ENCODE data around the gene MRPL20.
"Not testable (repeated sequence)": the region's sequence is repeated elsewhere in the genome, so short reads cannot be mapped to it uniquely, and the experiment has no call there.

The MRPL20 gene

DNA sequence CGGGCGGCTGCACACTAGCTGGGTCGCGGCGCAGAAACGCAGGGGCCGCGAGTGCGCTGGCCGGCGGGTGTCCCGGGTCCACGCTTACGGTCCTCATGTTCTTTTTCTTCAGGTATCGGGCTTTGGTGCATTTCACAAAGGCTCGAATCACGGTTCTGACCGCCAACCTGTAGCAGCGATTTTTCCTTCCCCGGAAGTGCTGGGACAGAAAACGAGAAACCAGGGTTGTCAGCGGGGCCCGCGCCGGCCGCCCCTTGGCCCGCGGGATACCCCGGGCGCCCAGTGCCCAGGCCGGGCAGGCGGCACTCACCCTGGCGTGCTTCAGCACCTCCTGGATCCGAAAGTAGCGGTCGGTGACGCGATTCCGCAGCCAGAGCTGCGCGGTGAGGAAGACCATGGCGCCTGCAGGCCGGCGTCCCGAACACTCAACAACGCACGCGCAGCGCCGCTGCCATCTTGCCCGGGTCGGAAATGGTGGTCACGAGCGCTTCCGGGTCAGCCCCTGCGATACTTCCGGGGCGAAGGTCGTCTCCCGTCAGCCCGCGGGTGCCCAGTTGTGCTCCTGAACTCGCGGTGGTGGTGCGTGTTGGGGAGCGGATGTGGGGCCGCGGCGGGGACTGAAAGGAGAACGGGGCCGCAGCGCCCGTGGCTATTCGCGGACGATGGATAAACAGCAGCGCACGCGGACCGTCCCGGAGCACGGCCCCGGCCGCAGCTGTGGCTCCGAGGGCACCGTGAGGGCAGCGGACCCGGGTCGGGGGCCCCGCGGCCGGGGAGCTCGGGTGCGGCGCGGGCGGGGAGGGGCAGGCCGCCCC lies at the start of gene MRPL20:
Gene MRPL20 (minus strand): TSS at position 473 of the 815 bp plus-strand sequence. CDS start 76 bp downstream, at position 397.
- peak; percentile 46 to 96 (median 90) for DNase-seq

DNA sequence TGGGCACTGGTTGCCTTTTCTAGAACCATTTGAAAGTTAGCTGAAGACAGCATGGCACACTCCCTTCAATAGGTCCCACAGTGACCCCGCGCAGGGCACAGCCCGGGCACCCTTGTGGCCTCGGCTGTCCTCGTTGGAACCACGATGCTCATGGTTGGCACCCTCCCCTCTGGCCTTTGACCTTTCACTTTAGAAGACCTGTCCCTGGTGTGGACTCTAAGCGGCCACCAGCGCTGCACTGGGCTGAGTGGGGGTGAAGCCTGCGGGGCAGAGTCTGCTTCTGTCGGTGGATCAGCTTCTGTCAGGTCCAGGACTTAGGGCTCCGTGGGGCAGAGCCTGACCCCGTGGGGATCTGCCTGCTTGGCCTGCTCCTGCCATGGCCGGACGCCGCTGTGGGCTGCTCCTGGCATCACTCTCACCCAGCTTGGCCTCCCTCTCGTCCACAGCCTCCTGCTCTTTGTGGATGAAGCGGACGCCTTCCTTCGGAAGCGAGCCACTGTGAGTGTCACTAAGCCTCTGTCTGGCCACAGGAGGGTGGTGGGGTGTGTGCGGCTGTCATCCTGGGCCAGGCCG lies 49.7 kb upstream of the MRPL20 start:
- not testable (repeated sequence) for DNase-seq

DNA sequence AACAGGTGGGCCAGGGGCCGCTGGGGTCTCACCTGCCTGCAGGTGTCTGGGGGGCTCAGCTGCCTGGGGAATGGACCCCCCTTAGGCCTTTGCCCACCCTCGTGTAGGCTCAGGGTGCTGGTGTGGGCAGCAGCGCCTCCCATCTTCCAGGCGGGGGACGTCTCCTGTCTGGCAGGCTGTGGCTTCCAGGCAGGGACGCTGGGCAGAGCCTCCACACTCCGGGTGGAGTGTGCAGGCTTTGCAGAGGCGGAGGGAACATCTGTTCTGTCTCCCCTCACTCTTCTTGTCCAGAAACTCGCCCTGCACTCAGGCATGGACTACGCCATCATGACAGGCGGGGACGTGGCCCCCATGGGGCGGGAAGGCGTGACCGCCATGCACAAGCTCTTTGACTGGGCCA lies 48.8 kb upstream of the MRPL20 start:
- DNase-seq, result not testable (repeated sequence)

DNA sequence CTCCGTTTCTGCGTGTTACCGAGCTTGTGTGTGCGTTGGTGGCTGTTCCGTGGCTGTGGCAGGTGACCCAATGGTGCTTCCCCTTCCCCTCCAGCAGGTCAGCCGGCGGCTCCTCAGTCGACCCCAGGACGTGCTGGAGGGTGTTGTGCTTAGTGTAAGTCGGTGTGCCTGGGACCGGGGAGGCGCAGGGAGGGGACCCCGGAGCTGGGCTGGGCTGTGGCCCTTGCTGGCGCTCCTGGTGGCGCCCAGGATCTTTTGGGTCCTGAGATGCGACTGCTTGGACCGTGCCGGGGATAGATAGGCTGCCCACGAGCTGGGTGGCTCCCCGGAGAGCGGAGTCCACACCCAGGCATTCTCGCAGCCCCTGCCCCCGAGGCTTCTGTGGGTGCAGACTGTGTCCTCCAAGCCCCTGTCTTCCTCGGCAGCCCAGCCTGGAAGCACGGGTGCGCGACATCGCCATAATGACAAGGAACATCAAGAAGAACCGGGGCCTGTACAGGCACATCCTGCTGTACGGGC lies 48.3 kb upstream of the MRPL20 start:
- no peak for DNase-seq

DNA sequence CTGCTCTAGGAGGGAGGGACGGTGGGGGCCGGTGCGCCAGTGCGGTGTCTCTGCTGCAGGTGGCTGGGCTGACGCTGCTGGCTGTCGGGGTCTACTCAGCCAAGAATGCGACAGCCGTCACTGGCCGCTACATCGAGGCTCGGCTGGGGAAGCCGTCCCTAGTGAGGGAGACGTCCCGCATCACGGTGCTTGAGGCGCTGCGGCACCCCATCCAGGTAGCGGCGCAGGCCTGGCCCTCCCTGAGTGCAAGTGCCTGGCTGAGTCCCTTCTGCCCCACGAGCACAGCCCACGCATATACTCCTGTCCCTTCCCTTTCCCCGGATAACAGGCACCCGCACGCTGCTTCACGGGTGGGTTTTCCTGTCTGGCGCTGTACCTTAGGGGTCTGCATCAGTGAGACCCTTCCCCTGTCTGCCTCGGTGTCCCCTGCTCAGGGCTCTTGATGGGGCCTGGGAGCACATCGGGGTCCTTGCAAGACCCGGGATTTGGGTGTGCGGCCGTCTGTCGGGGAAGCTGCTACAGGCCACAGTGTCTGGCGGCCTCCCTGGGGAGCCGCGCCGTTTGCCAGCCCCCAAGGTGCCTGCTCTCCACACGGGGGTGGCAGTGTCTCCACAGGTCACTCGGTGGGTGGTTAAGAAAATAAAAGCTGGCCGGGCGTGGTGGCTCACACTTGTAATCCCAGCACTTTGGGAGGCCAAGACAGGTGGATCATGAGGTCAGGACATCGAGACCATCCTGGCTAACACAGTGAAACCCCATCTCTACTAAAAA lies 47.4 kb upstream of the MRPL20 start:
- DNase-seq, result not testable (repeated sequence)

DNA sequence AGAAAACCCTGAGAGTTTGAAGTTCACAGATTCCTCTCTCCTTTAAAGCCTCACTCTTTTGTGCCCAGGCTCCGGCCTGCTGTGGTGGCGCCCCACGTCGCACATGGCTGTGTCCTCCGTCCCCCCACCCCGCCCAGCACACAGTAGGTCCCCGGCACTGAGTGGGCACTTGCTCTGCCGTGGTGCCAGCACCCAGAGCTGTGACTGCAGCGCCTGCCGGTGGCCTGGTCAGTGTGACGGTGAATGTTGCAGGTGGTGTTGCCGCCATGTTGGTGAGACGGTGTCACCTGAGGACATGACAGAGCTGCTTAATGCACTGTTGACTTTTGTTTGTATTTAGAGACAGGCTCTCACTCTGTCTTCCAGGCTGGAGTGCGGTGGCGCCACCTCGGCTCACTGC lies 45.8 kb upstream of the MRPL20 start:
- no peak for DNase-seq

DNA sequence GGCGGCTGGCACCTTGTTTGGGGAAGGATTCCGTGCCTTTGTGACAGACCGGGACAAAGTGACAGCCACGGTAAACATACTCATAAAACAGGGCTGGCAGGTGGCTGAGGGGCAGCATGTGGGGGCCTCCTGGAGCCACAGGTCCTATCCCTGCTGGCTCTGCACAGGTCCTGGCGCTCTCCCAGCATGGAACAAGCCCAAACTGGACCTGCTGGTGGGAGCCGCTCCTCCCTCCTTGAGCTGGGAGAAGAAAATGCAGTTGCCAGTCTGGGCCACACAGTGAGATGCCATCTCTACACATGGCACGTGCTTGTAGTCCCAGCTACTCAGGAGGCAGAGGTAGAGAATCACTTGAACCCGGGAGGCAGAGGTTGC lies 45.3 kb upstream of the MRPL20 start:
- not testable (repeated sequence) for DNase-seq

DNA sequence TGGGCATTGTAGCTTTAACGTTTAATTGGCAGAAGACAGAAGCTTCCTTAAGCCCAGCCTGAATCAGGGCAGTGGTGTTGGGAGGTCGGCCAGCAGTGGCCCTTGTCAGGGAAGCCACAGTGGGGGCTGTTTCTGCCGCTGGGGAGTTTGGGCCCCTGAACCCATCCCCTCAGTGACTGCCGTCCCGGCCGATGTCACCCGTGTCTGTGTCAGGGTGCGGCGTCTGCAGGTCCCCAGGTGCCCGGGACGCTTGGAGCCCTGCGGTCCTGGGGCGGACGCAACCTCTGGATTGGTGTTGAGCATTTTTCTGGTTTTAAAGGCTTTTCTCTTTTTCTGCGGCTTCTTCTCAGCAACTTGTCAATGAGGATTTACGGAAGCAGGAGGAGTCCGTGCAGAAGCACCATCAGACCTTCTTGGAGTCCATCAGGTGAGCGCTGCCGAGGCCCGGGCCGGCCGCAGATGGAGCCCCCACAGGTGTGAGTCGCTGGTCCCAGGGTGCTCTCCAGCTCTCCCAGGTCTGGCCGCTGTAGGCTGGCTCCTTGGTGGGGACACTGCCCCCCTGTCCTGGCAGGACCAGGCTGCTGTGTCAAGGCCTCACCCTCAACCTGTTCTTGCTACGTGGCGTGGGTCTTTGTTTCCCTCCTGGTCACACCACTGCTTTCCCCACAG lies 44.7 kb upstream of the MRPL20 start:
- no peak for DNase-seq

DNA sequence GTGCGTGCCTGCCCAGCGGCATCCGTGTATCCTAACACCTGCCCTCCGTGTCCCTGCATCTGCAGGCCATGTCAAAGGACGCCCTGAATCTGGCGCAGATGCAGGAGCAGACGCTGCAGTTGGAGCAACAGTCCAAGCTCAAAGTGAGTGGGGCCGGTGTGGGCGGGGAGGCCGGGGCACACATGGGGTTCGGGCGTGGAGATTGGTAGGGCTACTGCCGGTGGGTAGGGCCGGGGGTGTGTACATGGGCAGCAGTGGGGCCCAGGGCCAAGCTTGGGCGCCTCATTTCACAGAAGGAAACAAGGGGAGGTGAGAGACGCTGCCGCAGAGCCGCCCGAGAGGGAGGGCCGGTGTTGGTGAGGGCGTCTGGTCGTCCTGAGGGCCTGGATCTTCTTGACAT lies 43.5 kb upstream of the MRPL20 start:
- not testable (repeated sequence) for DNase-seq

DNA sequence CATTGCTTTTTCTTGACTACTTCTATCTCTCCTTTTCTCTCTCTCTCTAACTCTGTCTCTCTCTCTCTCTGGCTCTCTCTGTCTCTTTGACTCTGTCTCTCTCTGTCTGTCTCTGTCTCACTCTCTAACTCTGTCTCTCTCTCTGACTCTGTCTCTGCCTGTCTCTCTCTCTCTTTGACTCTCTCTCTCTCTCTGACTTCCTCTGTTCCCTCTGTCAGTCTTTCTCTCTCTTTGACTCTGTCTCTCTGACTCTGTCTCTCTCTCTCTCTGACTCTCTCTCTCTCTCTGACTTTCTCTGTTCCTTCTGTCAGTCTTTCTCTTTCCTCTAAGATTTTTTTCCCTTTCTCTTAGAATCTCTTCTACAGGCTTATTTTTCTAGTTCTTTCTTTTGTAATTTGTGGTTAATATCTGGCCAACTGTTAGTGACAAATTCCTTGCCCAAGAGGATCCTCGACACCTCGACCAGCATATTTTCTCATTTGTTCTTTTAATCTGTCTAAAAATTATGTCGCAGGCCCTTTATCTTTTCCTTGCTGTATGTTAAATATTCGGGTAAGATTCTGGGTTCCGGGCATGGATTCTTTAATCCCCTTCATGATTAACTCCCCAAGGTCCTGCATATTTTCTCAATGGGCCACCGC lies 42.1 kb upstream of the MRPL20 start, which contains the start of gene ATAD3C:
Gene ATAD3C (plus strand): TSS at position 591 of the 641 bp plus-strand sequence. CDS start 995 bp downstream, outside the sequence.
- DNase-seq, result no peak

DNA sequence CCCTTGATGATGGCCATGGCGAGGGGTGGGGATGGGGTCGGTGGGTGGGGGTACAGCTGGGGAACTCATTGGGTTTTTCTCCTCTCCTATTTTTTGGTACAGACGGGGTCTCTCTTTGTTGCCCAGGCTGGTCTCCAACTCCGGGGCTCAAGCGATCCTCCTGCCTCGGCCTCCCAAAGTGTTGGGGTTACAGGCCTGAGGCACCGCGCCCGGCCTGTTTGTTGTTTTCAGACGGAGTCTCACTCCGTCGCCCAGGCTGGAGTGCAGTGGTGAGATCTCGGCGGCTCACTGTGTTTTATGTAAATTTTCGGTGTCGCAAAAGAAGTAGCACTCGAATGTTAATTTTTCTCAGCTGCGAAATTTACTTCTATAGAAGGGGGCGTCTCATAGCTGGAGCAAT lies 39.5 kb upstream of the MRPL20 start:
- not testable (repeated sequence) for DNase-seq

DNA sequence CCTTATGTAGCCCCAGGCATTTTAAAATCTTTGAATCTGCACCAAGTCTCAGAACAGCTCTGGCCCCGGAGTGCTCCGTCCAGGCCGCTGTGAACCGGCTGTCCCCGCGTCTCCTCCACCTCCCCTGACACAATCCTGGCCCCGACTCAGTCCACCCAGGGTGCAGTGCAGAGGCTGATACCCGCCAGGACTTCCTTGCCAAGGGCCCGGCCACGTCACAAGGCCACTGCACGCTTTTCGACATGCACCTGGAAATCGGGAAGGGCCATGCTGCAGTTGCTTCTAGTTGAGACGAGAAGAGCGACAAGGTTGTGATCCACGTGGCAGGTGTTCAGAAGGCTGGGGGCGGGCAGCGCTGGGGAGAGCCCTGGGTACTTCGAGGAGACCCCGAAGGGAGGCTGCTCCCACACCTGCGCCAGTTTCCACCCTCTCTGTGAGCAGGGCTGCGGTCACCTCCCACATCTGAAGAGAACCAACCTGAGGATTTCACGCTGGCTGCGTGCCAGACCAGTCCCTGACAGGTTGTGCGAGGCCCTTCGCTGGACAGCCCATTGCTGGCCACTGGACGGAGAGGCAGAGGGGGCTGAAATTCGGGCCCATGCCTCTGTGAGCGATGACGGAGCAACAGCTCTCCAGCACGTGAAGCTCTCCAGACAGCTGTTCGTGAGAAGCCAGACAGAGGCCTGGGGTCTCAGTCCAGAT lies 35.1 kb upstream of the MRPL20 start:
- no peak for DNase-seq

DNA sequence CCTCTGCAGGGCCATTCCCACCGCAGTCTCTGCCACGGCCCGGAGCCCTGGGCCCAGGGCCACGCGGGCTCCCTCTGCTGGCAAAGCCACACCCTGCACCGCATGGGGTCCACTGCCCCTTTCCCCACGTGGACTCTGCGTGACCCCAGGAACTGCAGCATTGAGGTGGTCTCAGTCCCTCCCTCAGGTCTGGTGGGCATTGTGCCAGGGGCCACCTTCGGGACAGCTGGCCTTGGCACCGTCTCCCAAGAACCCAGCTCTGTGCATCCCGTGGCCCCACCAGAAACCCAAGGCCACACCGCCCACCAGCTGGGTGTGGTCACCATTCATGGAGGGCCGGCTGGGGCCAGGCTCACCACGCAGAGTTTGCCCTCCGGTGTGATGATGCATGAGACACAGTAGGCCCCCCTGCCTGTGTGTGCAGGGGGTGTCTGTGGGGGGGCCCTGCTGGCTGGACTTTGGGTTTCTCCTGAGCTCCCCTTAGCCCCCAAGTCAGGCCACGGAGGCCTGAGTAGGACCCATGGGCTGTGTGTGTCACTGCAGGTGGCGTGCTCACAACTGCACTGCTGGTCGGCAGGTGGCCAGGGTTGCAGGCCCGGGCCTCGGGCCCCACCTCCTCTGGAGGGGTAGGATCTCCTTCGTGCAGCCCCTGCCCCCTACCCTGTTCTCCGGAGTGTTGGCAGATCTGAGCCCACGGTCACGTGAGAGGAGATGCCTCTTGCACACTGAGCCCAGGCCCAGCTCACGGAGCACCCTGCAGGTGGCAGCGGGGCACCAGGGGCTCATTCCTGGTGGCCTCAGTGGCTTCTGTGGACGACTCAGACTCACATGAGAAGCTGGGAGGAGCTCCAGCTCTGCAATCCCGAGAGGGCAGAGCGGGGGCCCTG lies 34.2 kb upstream of the MRPL20 start:
- DNase-seq, result peak in 16 of 58 donors; percentile 16 to 59 (median 34)

DNA sequence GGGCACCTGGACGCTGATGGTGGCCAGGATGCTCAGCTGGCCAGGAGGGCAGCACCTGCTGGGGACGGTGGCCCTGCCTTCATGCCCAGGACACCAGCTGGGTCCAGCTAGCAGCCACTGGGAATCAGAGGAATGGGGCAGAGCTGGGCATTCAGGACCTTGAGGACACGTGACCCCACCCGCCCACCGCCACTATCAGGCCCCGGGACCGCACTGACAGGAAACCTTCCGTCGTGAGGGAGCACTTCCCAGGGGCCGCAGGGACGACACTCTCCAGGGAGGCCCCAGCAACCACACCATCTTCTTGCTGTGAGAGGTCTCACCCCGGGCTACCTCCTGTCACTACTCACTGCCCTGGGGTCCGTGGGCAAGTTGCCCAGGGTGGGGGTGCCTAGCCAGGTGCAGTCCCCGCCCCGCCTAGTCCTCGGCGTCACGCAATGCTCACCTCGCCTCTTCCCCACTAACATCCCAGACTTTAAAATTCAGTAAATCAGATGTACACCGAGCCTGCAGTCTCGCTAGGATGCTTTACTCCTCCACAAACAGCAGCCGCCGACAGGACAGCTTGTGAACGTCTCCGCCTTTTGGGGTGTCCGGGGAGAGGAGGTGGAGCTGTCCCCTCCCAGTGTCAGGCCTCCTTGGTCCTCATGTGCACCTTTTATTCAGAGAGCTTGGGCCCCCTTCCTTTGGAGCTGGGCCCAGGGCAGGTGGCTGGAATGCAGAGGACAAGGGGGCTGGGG lies 33.3 kb upstream of the MRPL20 start:
- DNase-seq, result no peak

DNA sequence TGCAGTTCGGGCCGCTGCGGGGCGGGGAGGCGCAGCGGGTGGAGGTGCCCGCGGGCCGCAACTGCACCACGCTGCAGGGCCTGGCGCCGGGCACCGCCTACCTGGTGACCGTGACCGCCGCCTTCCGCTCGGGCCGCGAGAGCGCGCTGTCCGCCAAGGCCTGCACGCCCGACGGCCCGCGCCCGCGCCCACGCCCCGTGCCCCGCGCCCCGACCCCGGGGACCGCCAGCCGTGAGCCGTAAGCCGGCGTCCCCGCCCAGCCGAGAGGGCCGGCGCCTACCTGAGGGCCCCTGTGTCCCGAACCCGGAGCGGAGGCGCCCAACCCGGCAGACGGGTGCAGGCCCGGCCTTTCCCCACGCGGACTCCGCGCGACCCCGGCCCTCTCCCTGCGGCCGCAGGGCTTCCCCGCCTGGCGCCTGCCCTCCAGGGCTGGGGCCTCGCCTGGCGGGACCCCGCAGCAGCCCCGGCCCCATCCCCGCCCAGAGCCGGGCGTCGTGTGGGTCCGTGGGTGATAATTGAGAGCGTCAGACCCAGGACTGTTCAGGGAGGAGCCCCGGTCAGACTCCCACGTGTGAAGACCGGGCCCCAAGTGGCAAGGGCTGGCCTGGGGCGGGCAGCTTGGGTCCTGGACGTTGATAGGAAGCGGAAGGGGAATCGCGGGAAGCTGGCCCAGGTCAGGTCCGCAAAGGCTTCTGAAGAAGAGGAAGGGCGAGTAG lies 32.6 kb upstream of the MRPL20 start:
- no peak for DNase-seq

DNA sequence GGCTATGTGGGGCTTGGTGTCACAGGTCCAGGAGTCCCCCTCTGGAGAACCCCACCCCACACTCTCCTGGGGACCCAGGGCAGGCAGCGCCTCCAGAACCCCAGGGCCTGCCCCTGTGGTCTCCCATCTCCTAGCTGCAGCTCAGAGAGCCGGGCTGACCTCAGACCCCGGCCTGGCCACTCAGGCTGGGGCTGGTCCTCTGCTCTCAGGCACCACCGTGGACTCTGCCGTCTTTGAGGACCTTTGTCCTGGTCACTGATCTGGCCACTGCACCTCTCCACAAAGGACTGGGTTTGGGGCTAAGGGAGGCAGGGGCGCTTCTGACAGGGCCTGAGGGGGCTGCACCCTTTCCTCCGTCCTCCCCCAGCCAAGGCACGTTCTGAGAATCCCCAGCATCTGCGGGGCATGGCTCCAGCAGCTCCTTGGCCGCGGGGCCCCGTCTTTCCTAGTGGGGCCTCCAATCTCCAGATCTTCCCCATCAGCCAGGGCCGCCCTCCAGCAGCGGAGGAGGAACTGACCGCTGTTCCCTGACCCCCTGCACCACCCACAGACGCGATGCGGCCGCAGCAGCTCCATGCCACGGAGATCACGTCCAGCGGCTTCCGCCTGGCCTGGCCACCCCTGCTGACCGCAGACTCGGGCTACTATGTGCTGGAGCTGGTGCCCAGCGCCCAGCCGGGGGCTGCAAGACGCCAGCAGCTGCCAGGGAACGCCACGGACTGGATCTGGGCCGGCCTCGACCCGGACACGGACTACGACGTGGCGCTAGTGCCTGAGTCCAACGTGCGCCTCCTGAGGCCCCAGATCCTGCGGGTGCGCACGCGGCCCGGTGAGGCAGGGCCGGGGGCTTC lies 31.7 kb upstream of the MRPL20 start:
- no peak for DNase-seq
